ENCODE data around the gene MYO6. TPM values are rescaled to one million over a fixed set of nuclear protein-coding genes. Genes with fewer than 3 reads are reported as not detected.

The MYO6 gene
- total and polyA plus RNA-seq, 2 of the 4 experiments (the other 2 are of a cell fraction) = 6.1 to 6.8 TPM

DNA sequence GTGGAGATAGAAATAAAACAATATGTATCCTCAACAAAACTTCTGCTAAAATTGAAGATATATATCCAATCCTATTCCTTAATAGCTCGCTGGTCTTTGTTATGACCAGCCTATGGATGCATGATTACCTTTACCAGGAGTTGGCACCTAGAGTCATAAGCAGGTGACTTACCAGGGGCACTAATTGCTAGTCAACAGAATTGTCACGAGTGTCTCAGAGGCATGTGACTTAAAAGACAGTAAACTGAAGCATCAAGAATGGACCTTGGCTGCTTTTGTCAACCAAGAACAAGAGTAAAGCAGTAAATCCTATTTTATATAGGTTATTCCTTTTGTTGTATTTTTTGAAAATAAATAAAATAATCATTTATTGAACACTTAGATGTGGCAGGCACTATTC, 115.4 kb downstream of the MYO6 start:
- Histone ChIP-seq H3K4ac (ENCODE audit: low read depth, low read length) (no peak overlapping the region), H3K23ac (ENCODE audit: low read depth, low read length) (no peak overlapping the region), H2AK5ac (ENCODE audit: low read depth, low read length) (no peak overlapping the region), H4K8ac (ENCODE audit: low read depth in 2 of 2, low read length in 2 of 2) (no peak overlapping the region), H3K4me3 (ENCODE audit: insufficient read depth, low read depth, low read length) (no peak overlapping the region), H3K4me2 (ENCODE audit: low read depth, low read length) (no peak overlapping the region), H3K27ac (ENCODE audit: insufficient read depth, low read length) (no peak overlapping the region), H4K5ac (ENCODE audit: low read depth, low read length) (no peak overlapping the region), H2AK9ac (replicated peaks; ENCODE audit: low read depth, low read length, poor library complexity) (no peak overlapping the region), H3K36me3 (ENCODE audit: control insufficient read depth, insufficient read depth, low read length) (peaks cover 14% of the 10 kb centered on the region), H2BK120ac (ENCODE audit: low read depth, low read length) (no peak overlapping the region), H3K9ac (ENCODE audit: low read depth, low read length) (no peak overlapping the region), H2BK5ac (ENCODE audit: low read depth, low read length, poor library complexity, severe bottlenecking) (no peak overlapping the region), H3K14ac (replicated peaks; ENCODE audit: low read depth, low read length) (no peak overlapping the region), H3K4me1 (ENCODE audit: control insufficient read depth, insufficient read depth, low read length) (no peaks in the 10 kb centered on the region; the same call in 1 of the 2 replicates), H3K9me3 (ENCODE audit: control insufficient read depth, insufficient read depth, low read length) (no peaks in the 10 kb centered on the region), H2BK20ac (ENCODE audit: low read depth, low read length) (no peak overlapping the region), H2BK15ac (ENCODE audit: low read depth, low read length) (no peak overlapping the region), H3K18ac (ENCODE audit: low read depth, low read length) (no peak overlapping the region), H3K9me1 (ENCODE audit: insufficient read depth, low read length) (no peaks in the 10 kb centered on the region), H3K56ac (ENCODE audit: extremely low read depth, insufficient read depth, low read length) (no peak overlapping the region), H3K27me3 (ENCODE audit: control insufficient read depth, insufficient read depth, low read length) (no peaks in the 10 kb centered on the region), H4K20me1 (ENCODE audit: insufficient read depth, low read length) (no peaks in the 10 kb centered on the region), H4K91ac (ENCODE audit: insufficient read depth, low read depth, low read length) (no peak overlapping the region), H3K79me1 (ENCODE audit: low read depth in 1 of 2, low read length in 2 of 2) (no peaks in the 10 kb centered on the region), H2AFZ (replicated peaks; ENCODE audit: low read length, poor library complexity) (no peak overlapping the region)
- no peak for TF ChIP-seq RCOR1 (IDR thresholded peaks at IDR 0.05; ENCODE audit: insufficient replicate concordance, low read length)
- TF ChIP-seq BHLHE40 (IDR thresholded peaks at IDR 0.05; ENCODE audit: low read depth, low read length) = no peak
- no peak for TF ChIP-seq RFX5 (IDR thresholded peaks at IDR 0.05; ENCODE audit: low read depth, low read length)
- no peak for TF ChIP-seq NFE2L2 (IDR thresholded peaks at IDR 0.05; ENCODE audit: low read depth, low read length)
- no peak for TF ChIP-seq MAFK (IDR thresholded peaks at IDR 0.05; ENCODE audit: low read depth, low read length)
- no peak for TF ChIP-seq POLR2A (IDR thresholded peaks at IDR 0.05; ENCODE audit: low read depth, low read length)
- TF ChIP-seq CEBPB (IDR thresholded peaks at IDR 0.05; ENCODE audit: low read depth, low read length) = no peak
- no peak for TF ChIP-seq FOS (IDR thresholded peaks at IDR 0.05; ENCODE audit: low read depth, low read length)
- no peak for TF ChIP-seq MXI1 (IDR thresholded peaks at IDR 0.05; ENCODE audit: borderline replicate concordance, low read depth, low read length)
- no peak for TF ChIP-seq CHD1 (IDR thresholded peaks at IDR 0.05; ENCODE audit: low read depth, low read length)
- TF ChIP-seq, protein P1, sequence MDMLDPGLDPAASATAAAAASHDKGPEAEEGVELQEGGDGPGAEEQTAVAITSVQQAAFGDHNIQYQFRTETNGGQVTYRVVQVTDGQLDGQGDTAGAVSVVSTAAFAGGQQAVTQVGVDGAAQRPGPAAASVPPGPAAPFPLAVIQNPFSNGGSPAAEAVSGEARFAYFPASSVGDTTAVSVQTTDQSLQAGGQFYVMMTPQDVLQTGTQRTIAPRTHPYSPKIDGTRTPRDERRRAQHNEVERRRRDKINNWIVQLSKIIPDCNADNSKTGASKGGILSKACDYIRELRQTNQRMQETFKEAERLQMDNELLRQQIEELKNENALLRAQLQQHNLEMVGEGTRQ (IDR thresholded peaks at IDR 0.05; ENCODE audit: low read depth, low read length) = no peak
- TF ChIP-seq RAD21 (IDR thresholded peaks at IDR 0.05; ENCODE audit: low read length) = no peak
- no peak for TF ChIP-seq SMC3 (IDR thresholded peaks at IDR 0.05; ENCODE audit: low read depth, low read length)
- TF ChIP-seq, protein P2, sequence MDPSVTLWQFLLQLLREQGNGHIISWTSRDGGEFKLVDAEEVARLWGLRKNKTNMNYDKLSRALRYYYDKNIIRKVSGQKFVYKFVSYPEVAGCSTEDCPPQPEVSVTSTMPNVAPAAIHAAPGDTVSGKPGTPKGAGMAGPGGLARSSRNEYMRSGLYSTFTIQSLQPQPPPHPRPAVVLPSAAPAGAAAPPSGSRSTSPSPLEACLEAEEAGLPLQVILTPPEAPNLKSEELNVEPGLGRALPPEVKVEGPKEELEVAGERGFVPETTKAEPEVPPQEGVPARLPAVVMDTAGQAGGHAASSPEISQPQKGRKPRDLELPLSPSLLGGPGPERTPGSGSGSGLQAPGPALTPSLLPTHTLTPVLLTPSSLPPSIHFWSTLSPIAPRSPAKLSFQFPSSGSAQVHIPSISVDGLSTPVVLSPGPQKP (IDR thresholded peaks at IDR 0.05; ENCODE audit: borderline replicate concordance, low read depth, low read length) = no peak
- TF ChIP-seq, protein P3, sequence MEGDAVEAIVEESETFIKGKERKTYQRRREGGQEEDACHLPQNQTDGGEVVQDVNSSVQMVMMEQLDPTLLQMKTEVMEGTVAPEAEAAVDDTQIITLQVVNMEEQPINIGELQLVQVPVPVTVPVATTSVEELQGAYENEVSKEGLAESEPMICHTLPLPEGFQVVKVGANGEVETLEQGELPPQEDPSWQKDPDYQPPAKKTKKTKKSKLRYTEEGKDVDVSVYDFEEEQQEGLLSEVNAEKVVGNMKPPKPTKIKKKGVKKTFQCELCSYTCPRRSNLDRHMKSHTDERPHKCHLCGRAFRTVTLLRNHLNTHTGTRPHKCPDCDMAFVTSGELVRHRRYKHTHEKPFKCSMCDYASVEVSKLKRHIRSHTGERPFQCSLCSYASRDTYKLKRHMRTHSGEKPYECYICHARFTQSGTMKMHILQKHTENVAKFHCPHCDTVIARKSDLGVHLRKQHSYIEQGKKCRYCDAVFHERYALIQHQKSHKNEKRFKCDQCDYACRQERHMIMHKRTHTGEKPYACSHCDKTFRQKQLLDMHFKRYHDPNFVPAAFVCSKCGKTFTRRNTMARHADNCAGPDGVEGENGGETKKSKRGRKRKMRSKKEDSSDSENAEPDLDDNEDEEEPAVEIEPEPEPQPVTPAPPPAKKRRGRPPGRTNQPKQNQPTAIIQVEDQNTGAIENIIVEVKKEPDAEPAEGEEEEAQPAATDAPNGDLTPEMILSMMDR (conservative IDR thresholded peaks at IDR 0.05; ENCODE audit: low read depth, low read length) = no peak
- TF ChIP-seq MAZ (IDR thresholded peaks at IDR 0.05; ENCODE audit: borderline replicate concordance, low read depth, low read length) = no peak
- ChIA-PET CTCF (interaction anchor here (0.7 kb wide), 1 partner anchor 9 kb away, joined by 8 read pairs; no protein-coding TSS in a partner anchor), POLR2A (ENCODE audit: unreplicated experiment) (no interaction called here)
- in situ Hi-C loops (cut with MboI; ENCODE audit: low sequenced_read_pairs) (no loop called here), dilution Hi-C loops (cut with HindIII; ENCODE audit: low sequenced_read_pairs, unreplicated experiment) (no loop called here), intact Hi-C loops (cut with micrococcal nuclease) (no loop called here)
- no TSS peak for BruUV-seq (replicated peaks)
- ATAC-seq (ENCODE audit: low read depth) (no peak), DNase-seq (no peak)
- 83% methylated on average over 1 of the region's 2 CpGs; no CpG with 5 or more reads in 1 of the 2 experiments for WGBS, 2 experiments (ENCODE audit: extremely low coverage in 2 of 2, insufficient read length in 1 of 2)

Measured in IMR-90 (cell line).